ENCODE data around the gene BBS9.

DNA sequence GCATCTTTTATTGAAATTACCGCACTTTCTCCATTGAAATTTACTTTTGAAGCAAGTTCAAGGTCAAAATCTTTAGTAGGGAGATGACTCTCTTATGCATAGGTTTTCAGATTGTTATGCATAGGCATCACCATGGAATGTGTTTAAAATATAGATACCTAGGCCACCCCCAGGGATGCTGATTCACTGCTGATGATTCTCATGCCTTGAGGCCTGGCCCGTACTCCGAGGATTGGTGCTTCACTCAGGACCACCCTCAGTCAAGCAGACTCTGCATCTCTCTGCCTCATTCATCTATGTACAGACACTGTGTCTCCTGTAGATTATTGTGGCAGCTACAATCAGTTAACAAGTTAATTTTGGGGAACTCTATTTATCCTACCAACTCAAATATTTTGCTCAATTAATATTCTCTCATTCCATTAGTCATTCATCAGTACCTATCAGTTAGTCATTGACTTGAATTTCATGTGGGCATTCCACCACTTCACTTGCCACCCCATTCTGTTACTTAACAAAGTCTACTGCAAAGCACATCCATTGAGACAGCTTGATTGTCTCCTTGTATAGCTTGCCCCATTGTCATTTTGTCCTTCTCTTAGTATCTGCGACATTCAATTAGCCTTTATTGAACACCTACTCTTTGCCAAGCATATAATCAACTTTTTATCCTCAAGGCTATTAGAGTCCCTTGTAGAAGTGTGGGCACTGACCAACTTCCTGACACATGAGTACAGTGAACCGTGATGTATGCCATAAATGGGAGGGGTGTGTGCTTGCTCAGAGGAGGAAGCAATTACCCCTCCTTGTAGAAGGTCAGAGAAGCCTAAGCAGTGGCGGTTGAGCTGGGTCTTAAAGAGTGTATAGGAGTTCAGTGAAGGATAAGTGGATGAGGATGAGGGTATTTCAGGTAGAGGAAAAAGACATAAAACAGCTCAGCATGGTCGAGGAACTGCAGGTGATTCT is 520.4 kb downstream of the BBS9 start:
- no peak for TF ChIP-seq CTCF (IDR thresholded peaks at IDR 0.05)
- TF ChIP-seq EZH2 (IDR thresholded peaks at IDR 0.05; ENCODE audit: borderline replicate concordance, insufficient read depth, low read depth, low read length, poor library complexity, severe bottlenecking) = no peak

All from B cell (primary cell).